GM23338 (cell line): ENCODE measurements around the gene IGDCC3. TPM values are rescaled to one million over a fixed set of nuclear protein-coding genes. Genes with fewer than 3 reads are reported as not detected.

ENCODE experiments used
- ATAC-seq: fragments of 200-7000 bp; cut with Tn5 transposase; 3 replicates; pipeline ENCODE4 v1.9.1; 2020
- DNase-seq: peaks from one replicate; pipeline ENCODE4 v3.0.0-alpha.2; 2015; ENCODE audit warnings: low spot score
- H2AFZ ChIP-seq: fragments of 200-600 bp; sonication (generic); 2 replicates; pipeline ENCODE4 v1.8.0; 2016; ENCODE audit warnings: antibody characterized with exemption, mild to moderate bottlenecking, moderate library complexity
- H3F3A ChIP-seq: fragments of 200-600 bp; sonication (generic); replicated peaks from 2 replicates; pipeline ENCODE4 v1.8.0; 2017; ENCODE audit warnings: antibody characterized with exemption, mixed run types, low read depth
- H3K27ac ChIP-seq: fragments of 200-600 bp; sonication (generic); 2 replicates; pipeline ENCODE4 v1.6.1; 2016; ENCODE audit warnings: low read depth
- H3K27me3 ChIP-seq: fragments of 200-600 bp; sonication (generic); 2 replicates; pipeline ENCODE4 v1.8.0; 2016; ENCODE audit warnings: mild to moderate bottlenecking, mixed run types, moderate library complexity; ENCODE audit not compliant: insufficient read depth
- H3K36me3 ChIP-seq: fragments of 200-600 bp; sonication (generic); 2 replicates; pipeline ENCODE4 v1.8.0; 2016; ENCODE audit warnings: mild to moderate bottlenecking; ENCODE audit not compliant: insufficient read depth
- H3K4me1 ChIP-seq: fragments of 200-600 bp; sonication (generic); 2 replicates; pipeline ENCODE4 v1.8.0; 2016; ENCODE audit warnings: mild to moderate bottlenecking, moderate library complexity; ENCODE audit not compliant: insufficient read depth
- H3K4me2 ChIP-seq: fragments of 200-600 bp; sonication (generic); 2 replicates; pipeline ENCODE4 v1.7.1; 2017; ENCODE audit warnings: mixed run types
- H3K4me3 ChIP-seq: fragments of 200-600 bp; sonication (generic); 2 replicates; pipeline ENCODE4 v1.6.1; 2016; ENCODE audit warnings: mixed run types
- H3K79me2 ChIP-seq: fragments of 200-600 bp; sonication (generic); replicated peaks from 2 replicates; pipeline ENCODE4 v1.8.0; 2017; ENCODE audit warnings: mild to moderate bottlenecking; ENCODE audit not compliant: insufficient read depth
- H3K9me2 ChIP-seq: fragments of 200-600 bp; sonication (generic); 2 replicates; pipeline ENCODE4 v1.8.0; 2017; ENCODE audit not compliant: insufficient read depth
- H4K20me1 ChIP-seq: fragments of 200-600 bp; sonication (generic); replicated peaks from 2 replicates; pipeline ENCODE4 v1.8.0; 2017; ENCODE audit warnings: mild to moderate bottlenecking; ENCODE audit not compliant: insufficient read depth
- H3K27ac Mint-ChIP-seq: 2 replicates; pipeline ENCODE4 v1.8.0; 2020; ENCODE audit warnings: inconsistent platforms, mild to moderate bottlenecking, moderate library complexity, mixed read lengths
- H3K27me3 Mint-ChIP-seq: 3 replicates; pipeline ENCODE4 v1.8.0; 2022; ENCODE audit warnings: low read depth, mild to moderate bottlenecking, moderate library complexity, mixed read lengths, inconsistent platforms; ENCODE audit not compliant: insufficient read depth, poor library complexity
- H3K36me3 Mint-ChIP-seq: 3 replicates; pipeline ENCODE4 v1.8.0; 2021; ENCODE audit warnings: low read depth, mild to moderate bottlenecking, inconsistent platforms, moderate library complexity, mixed read lengths
- H3K4me1 Mint-ChIP-seq: 3 replicates; pipeline ENCODE4 v1.8.0; 2020; ENCODE audit warnings: mild to moderate bottlenecking, inconsistent platforms, mixed read lengths
- H3K4me3 Mint-ChIP-seq: 3 replicates; pipeline ENCODE4 v1.8.0; 2021; ENCODE audit warnings: moderate library complexity, mild to moderate bottlenecking, inconsistent platforms, mixed read lengths
- H3K9me3 Mint-ChIP-seq: 3 replicates; pipeline ENCODE4 v1.8.0; 2020; ENCODE audit warnings: moderate library complexity, mild to moderate bottlenecking, inconsistent platforms, mixed read lengths
- CREB1 ChIP-seq: fragments of 250-450 bp; sonication (Bioruptor Pico); IDR thresholded peaks from 2 replicates; pipeline ENCODE4 v1.5.0; 2020; ENCODE audit warnings: low read depth, mild to moderate bottlenecking, moderate library complexity
- CTCF ChIP-seq, 2 experiments: fragments of 200-600 bp in 1 of 2; sonication (generic) in 1 of 2; conservative IDR thresholded peaks; 2 replicates each; pipeline versions ENCODE4 v1.5.1 to v1.6.1; 2016 to 2017; ENCODE audit warnings: antibody characterized with exemption in 2 of 2, low read depth in 2 of 2, mild to moderate bottlenecking in 2 of 2, moderate library complexity in 1 of 2
- ETS1 ChIP-seq: IDR thresholded peaks from 2 replicates; pipeline ENCODE4 v1.6.1; 2016; ENCODE audit warnings: antibody characterized with exemption
- EZH2 ChIP-seq: fragments of 200-600 bp; sonication (generic); IDR thresholded peaks from one replicate; pipeline ENCODE4 v1.8.0; 2017; ENCODE audit warnings: antibody characterized with exemption, mild to moderate bottlenecking, low read depth; ENCODE audit not compliant: unreplicated experiment
- EZH2phosphoT487 ChIP-seq: fragments of 200-600 bp; sonication (generic); IDR thresholded peaks from one replicate; pipeline ENCODE4 v1.8.1; 2018; ENCODE audit warnings: antibody characterized with exemption; ENCODE audit not compliant: unreplicated experiment
- JUNB ChIP-seq: IDR thresholded peaks from one replicate; pipeline ENCODE4 v1.6.1; 2016; ENCODE audit warnings: antibody characterized with exemption; ENCODE audit not compliant: unreplicated experiment
- NANOG ChIP-seq: IDR thresholded peaks from 2 replicates; pipeline ENCODE4 v1.6.1; 2016; ENCODE audit warnings: antibody characterized with exemption, borderline replicate concordance
- POLR2AphosphoS5 ChIP-seq: IDR thresholded peaks from 2 replicates; pipeline ENCODE4 v1.6.1; 2016; ENCODE audit warnings: antibody characterized with exemption, low read depth
- REST ChIP-seq: IDR thresholded peaks from one replicate; pipeline ENCODE4 v1.6.1; 2018; ENCODE audit warnings: antibody characterized with exemption; ENCODE audit not compliant: unreplicated experiment
- ZNF462 ChIP-seq: fragments of 250-450 bp; sonication (Bioruptor Pico); IDR thresholded peaks from 2 replicates; pipeline ENCODE4 v1.5.0; 2020; ENCODE audit warnings: mild to moderate bottlenecking, moderate library complexity
- polyA plus RNA-seq: library from polyadenylated mRNA; unstranded; fragments of >200 nt; fragmentation: Nextera tagmentation; extraction: Ambion mirVana; gene quantifications from 2 replicates; pipeline ENCODE4 v1.2.1, GENCODE V29; 2016
- total RNA-seq: library from RNA; depleted of rRNA; stranded (reverse); fragments of >200 nt; shearing (Covaris generic); gene quantifications from 2 replicates; pipeline ENCODE4 v1.2.3, GENCODE V29; 2014

IGDCC3 gene
- total and polyA plus RNA-seq, 2 experiments from 2014 or later = 15.3 to 30.7 TPM

- TF ChIP-seq ZNF462 (CRISPR knock-in tag) (no peak), CREB1 (no peak), EZH2 (no peak)
Observed at GRCh38 chr15:65389226-65389625, 11.4 kb upstream of the IGDCC3 start (continued).

- peaks cover 41% of the 10 kb centered on the region for H3K36me3 Mint-ChIP-seq
- peaks cover 8% of the 10 kb centered on the region for H3K27me3 Mint-ChIP-seq
- H3K4me2 ChIP-seq = no peak overlapping the region
- H3K27ac ChIP-seq = no peak overlapping the region
- no peak overlapping the region for H2AFZ ChIP-seq
- no peaks in the 10 kb centered on the region for H3K9me2 ChIP-seq
- H3K36me3 ChIP-seq = no peaks in the 10 kb centered on the region
- H3K4me3 Mint-ChIP-seq = no peak overlapping the region
- peaks cover 15% of the 10 kb centered on the region for H3K4me1 Mint-ChIP-seq
- DNase-seq (no peak), ATAC-seq (no peak)
- peaks cover 6% of the 10 kb centered on the region; the same call in 1 of the 2 replicates for H3K27me3 ChIP-seq
- H3K4me1 ChIP-seq = peaks cover 8% of the 10 kb centered on the region; the same call in 1 of the 2 replicates
- no peak overlapping the region for H3K4me3 ChIP-seq
- no peaks in the 10 kb centered on the region for H4K20me1 ChIP-seq
- no peaks in the 10 kb centered on the region for H3K79me2 ChIP-seq
- H3K9me3 Mint-ChIP-seq = no peaks in the 10 kb centered on the region
- no peak overlapping the region for H3K27ac Mint-ChIP-seq
- H3F3A ChIP-seq = peaks cover 7% of the 10 kb centered on the region
- TF ChIP-seq POLR2AphosphoS5 (no peak), REST (no peak), CTCF (conservative IDR thresholded peaks at IDR 0.05; ENCODE audit: low read depth in 2 of 2) (no peak), ETS1 (no peak), EZH2phosphoT487 (no peak), NANOG (no peak), JUNB (no peak), EZH2 (no peak)
Observed at GRCh38 chr15:65388306-65389080, 10.7 kb upstream of the IGDCC3 start.
